DOHH2 (cell line): Measurements from ENCODE around the gene RAB4A.

Experiments
- EZH2phosphoT487 ChIP-seq: fragments of 200-600 bp; sonication (generic); IDR thresholded peaks from 2 replicates; pipeline ENCODE4 v1.6.1; 2017; ENCODE audit warnings: borderline replicate concordance, mild to moderate bottlenecking, antibody characterized with exemption, low read length, moderate library complexity, mixed read lengths
- TF ChIP-seq, protein P1 (sequence below): fragments of 200-600 bp; sonication (generic); IDR thresholded peaks from one replicate; pipeline ENCODE4 v1.5.1; 2014; ENCODE audit warnings: antibody characterized with exemption, mild to moderate bottlenecking, low read depth, low read length; ENCODE audit not compliant: poor library complexity, severe bottlenecking

- TF ChIP-seq, protein P1, sequence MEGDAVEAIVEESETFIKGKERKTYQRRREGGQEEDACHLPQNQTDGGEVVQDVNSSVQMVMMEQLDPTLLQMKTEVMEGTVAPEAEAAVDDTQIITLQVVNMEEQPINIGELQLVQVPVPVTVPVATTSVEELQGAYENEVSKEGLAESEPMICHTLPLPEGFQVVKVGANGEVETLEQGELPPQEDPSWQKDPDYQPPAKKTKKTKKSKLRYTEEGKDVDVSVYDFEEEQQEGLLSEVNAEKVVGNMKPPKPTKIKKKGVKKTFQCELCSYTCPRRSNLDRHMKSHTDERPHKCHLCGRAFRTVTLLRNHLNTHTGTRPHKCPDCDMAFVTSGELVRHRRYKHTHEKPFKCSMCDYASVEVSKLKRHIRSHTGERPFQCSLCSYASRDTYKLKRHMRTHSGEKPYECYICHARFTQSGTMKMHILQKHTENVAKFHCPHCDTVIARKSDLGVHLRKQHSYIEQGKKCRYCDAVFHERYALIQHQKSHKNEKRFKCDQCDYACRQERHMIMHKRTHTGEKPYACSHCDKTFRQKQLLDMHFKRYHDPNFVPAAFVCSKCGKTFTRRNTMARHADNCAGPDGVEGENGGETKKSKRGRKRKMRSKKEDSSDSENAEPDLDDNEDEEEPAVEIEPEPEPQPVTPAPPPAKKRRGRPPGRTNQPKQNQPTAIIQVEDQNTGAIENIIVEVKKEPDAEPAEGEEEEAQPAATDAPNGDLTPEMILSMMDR = no peak
- TF ChIP-seq EZH2phosphoT487 = no peak
Observed at GRCh38 chr1:229282295-229282823, 11.4 kb downstream of the RAB4A start.
